Osteocyte (in vitro differentiated cells): ENCODE data around the gene TFE3. TPM values are rescaled to one million over a fixed set of nuclear protein-coding genes. Genes with fewer than 3 reads are reported as not detected.

Experiments
- DNase-seq: peaks from one replicate; pipeline ENCODE4 v3.0.0; 2021; ENCODE audit warnings: mixed read lengths; ENCODE audit not compliant: unreplicated experiment; ENCODE audit errors: extremely low spot score
- H3K27ac Mint-ChIP-seq: one replicate; pipeline ENCODE4 v1.8.0; 2021; ENCODE audit warnings: mild to moderate bottlenecking, mixed read lengths; ENCODE audit not compliant: unreplicated experiment
- H3K27me3 Mint-ChIP-seq: one replicate; pipeline ENCODE4 v1.8.0; 2021; ENCODE audit warnings: mixed read lengths; ENCODE audit not compliant: unreplicated experiment
- H3K36me3 Mint-ChIP-seq: one replicate; pipeline ENCODE4 v1.8.0; 2021; ENCODE audit warnings: mixed read lengths; ENCODE audit not compliant: unreplicated experiment
- H3K4me1 Mint-ChIP-seq: one replicate; pipeline ENCODE4 v1.8.0; 2021; ENCODE audit warnings: mixed read lengths; ENCODE audit not compliant: unreplicated experiment
- H3K4me3 Mint-ChIP-seq: one replicate; pipeline ENCODE4 v1.8.0; 2021; ENCODE audit warnings: mild to moderate bottlenecking, moderate library complexity, mixed read lengths; ENCODE audit not compliant: unreplicated experiment
- H3K9me3 Mint-ChIP-seq: one replicate; pipeline ENCODE4 v1.8.0; 2021; ENCODE audit warnings: mixed read lengths; ENCODE audit not compliant: unreplicated experiment
- CTCF ChIP-seq: fragments of 200-600 bp; sonication (generic); IDR thresholded peaks from 2 replicates; pipeline ENCODE4 v1.5.0; 2021; ENCODE audit warnings: antibody characterized with exemption, mild to moderate bottlenecking, moderate library complexity
- total RNA-seq: library from RNA; stranded (reverse); gene quantifications from 2 replicates; pipeline ENCODE4 v1.2.1, GENCODE V29; 2021

TFE3 gene
- total RNA-seq, 1 donor from 2014 or later, result 51.8 TPM

- Mint-ChIP-seq H3K27ac (peak within 1 kb of the TSS; percentile 96), H3K9me3 (peaks cover 3% of the 10 kb centered on the region), H3K36me3 (peaks cover 12% of the 10 kb centered on the region), H3K27me3 (no peaks in the 10 kb centered on the region), H3K4me3 (peak within 1 kb of the TSS; percentile 97), H3K4me1 (peaks cover 9% of the 10 kb centered on the region)
- peak; percentile 90 for DNase-seq
- no peak for TF ChIP-seq CTCF
Measured at GRCh38 chrX:49002091-49002935, 40.8 kb downstream of the TFE3 start, which contains the start of gene GRIPAP1. GRIPAP1 (minus strand) TSS chrX:49002264; CDS start chrX:49002229, 35 bp downstream.

- DNase-seq, result no peak
- no peaks in the 10 kb centered on the region for H3K27me3 Mint-ChIP-seq
- peaks cover 15% of the 10 kb centered on the region for H3K36me3 Mint-ChIP-seq
- peaks cover 9% of the 10 kb centered on the region for H3K4me1 Mint-ChIP-seq
- TF ChIP-seq CTCF, result no peak
- H3K4me3 Mint-ChIP-seq, result peak overlapping the region; percentile 97
- H3K27ac Mint-ChIP-seq, result peak overlapping the region; percentile 96
- no peaks in the 10 kb centered on the region for H3K9me3 Mint-ChIP-seq
Measured at GRCh38 chrX:49001521-49002090, 41.6 kb downstream of the TFE3 start.

GRCh38 chrX:49000636-49001035 lies 42.5 kb downstream of the TFE3 start:
- no peak overlapping the region for H3K27ac Mint-ChIP-seq
- TF ChIP-seq CTCF, result no peak
- H3K36me3 Mint-ChIP-seq, result peaks cover 15% of the 10 kb centered on the region

GRCh38 chrX:48999030-48999429 lies 44.1 kb downstream of the TFE3 start:
- DNase-seq, result no peak
- Mint-ChIP-seq H3K36me3 (peaks cover 17% of the 10 kb centered on the region), H3K4me1 (peaks cover 9% of the 10 kb centered on the region), H3K4me3 (no peak overlapping the region), H3K27ac (no peak overlapping the region), H3K27me3 (no peaks in the 10 kb centered on the region), H3K9me3 (no peaks in the 10 kb centered on the region)
- no peak for TF ChIP-seq CTCF

More at GRCh38 chrX:49000636-49001035, 42.5 kb downstream of the TFE3 start:
- Mint-ChIP-seq H3K4me3 (peak overlapping the region; percentile 45), H3K4me1 (peaks cover 9% of the 10 kb centered on the region), H3K27me3 (no peaks in the 10 kb centered on the region), H3K9me3 (no peaks in the 10 kb centered on the region)
- no peak for DNase-seq

GRCh38 chrX:48998391-48998790 lies 44.8 kb downstream of the TFE3 start:
- H3K4me3 Mint-ChIP-seq, result no peak overlapping the region
- no peaks in the 10 kb centered on the region for H3K27me3 Mint-ChIP-seq
- H3K9me3 Mint-ChIP-seq, result no peaks in the 10 kb centered on the region
- H3K4me1 Mint-ChIP-seq, result peaks cover 9% of the 10 kb centered on the region
- H3K36me3 Mint-ChIP-seq, result peaks cover 19% of the 10 kb centered on the region
- DNase-seq, result no peak
- no peak overlapping the region for H3K27ac Mint-ChIP-seq
- TF ChIP-seq CTCF, result no peak
